B cell (primary cell): ENCODE results near the gene AGBL2. TPM values are rescaled to one million over a fixed set of nuclear protein-coding genes. Genes with fewer than 3 reads are reported as not detected.

Experiments
- ATAC-seq: fragments of 200-7000 bp; cut with Tn5 transposase; one replicate; pipeline ENCODE4 v1.10.0; 2021; ENCODE audit warnings: low read depth, mild to moderate bottlenecking, moderate number of reproducible peaks, moderate library complexity
- CTCF ChIA-PET: fragments of 350-600 bp; sonication (Branson Sonifier 250); formaldehyde crosslinking; loops from one replicate; lab custom pipeline; 2021; ENCODE audit warnings: antibody characterized with exemption, inconsistent platforms; lab: Charles Lee
- POLR2A ChIA-PET: fragments of 350-600 bp; sonication (Branson Sonifier 250); formaldehyde crosslinking; loops from one replicate; lab custom pipeline; 2021; ENCODE audit warnings: antibody characterized with exemption; lab: Charles Lee
- DNase-seq: peaks from one replicate; pipeline ENCODE4 v3.0.0; 2013
- H2AFZ ChIP-seq: 2 replicates; pipeline ENCODE4 v1.6.1; 2012; ENCODE audit warnings: mild to moderate bottlenecking, low read depth, low read length; ENCODE audit not compliant: insufficient read depth, poor library complexity, severe bottlenecking
- H3K27ac ChIP-seq, 2 donors: 1 replicate in 1 of 2; 2 replicates in 1 of 2; pipeline ENCODE4 v1.5.1; 2012 to 2013; ENCODE audit warnings: low read length in 2 of 2, mild to moderate bottlenecking in 2 of 2, moderate library complexity in 1 of 2
- H3K27me3 ChIP-seq, 4 experiments: fragments of 200-600 bp in 1 of 4; sonication (generic) in 1 of 4; replicated peaks in 1 of 4; 1 replicate in 2 of 4; 2 replicates in 2 of 4; pipeline versions ENCODE4 v1.6.1 to v1.7.0; 2013 to 2016; ENCODE audit warnings: low read length in 3 of 4, mild to moderate bottlenecking in 2 of 4, mixed read lengths in 1 of 4, moderate library complexity in 1 of 4; ENCODE audit not compliant: insufficient read depth in 4 of 4, control insufficient read depth in 3 of 4; ENCODE audit errors: control extremely low read depth in 1 of 4
- H3K36me3 ChIP-seq, 2 experiments: replicated peaks in 1 of 2; 1 replicate in 1 of 2; 2 replicates in 1 of 2; pipeline versions ENCODE4 v1.6.1 to v1.7.1; 2013; ENCODE audit warnings: low read length in 1 of 2; ENCODE audit not compliant: insufficient read depth in 2 of 2, control insufficient read depth in 1 of 2; ENCODE audit errors: control extremely low read depth in 1 of 2, extremely low read depth in 1 of 2
- H3K4me1 ChIP-seq, 2 donors: fragments of 200-600 bp in 1 of 2; sonication (generic) in 1 of 2; 1 replicate in 1 of 2; 2 replicates in 1 of 2; pipeline versions ENCODE4 v1.5.1 to v1.6.1; 2013 to 2017; ENCODE audit warnings: low read length in 2 of 2; ENCODE audit not compliant: control insufficient read depth in 2 of 2, insufficient read depth in 2 of 2
- H3K4me2 ChIP-seq: replicated peaks from 2 replicates; pipeline ENCODE3; 2012; ENCODE audit warnings: mild to moderate bottlenecking, low read depth, low read length; ENCODE audit not compliant: poor library complexity, severe bottlenecking
- H3K4me3 ChIP-seq, 5 experiments: fragments of 200-600 bp in 1 of 5; sonication (generic) in 1 of 5; 1 replicate in 3 of 5; 2 replicates in 2 of 5; pipeline versions ENCODE4 v1.5.1 to v1.7.0; 2011 to 2016; ENCODE audit warnings: low read length in 4 of 5, mild to moderate bottlenecking in 4 of 5, low read depth in 2 of 5, control low read depth in 1 of 5, moderate library complexity in 1 of 5; ENCODE audit not compliant: insufficient read depth in 1 of 5; ENCODE audit errors: control extremely low read depth in 1 of 5, extremely low read depth in 1 of 5
- H3K79me2 ChIP-seq: fragments of 200-600 bp; sonication (generic); one replicate; pipeline ENCODE4 v1.6.0; 2016; ENCODE audit warnings: low read length; ENCODE audit not compliant: control insufficient read depth, insufficient read depth
- H3K9ac ChIP-seq: fragments of 200-600 bp; sonication (generic); 2 replicates; pipeline ENCODE4 v1.6.1; 2017; ENCODE audit warnings: mild to moderate bottlenecking, low read length, moderate library complexity
- H3K9me3 ChIP-seq, 3 donors: one replicate each; pipeline versions ENCODE4 v1.6.1 to v1.7.1; 2013; ENCODE audit warnings: low read length in 2 of 3; ENCODE audit not compliant: control insufficient read depth in 2 of 3, insufficient read depth in 1 of 3; ENCODE audit errors: control extremely low read depth in 1 of 3
- H4K20me1 ChIP-seq: 2 replicates; pipeline ENCODE4 v1.6.0; 2012; ENCODE audit warnings: mild to moderate bottlenecking, low read length; ENCODE audit not compliant: insufficient read depth, control insufficient read depth, poor library complexity, severe bottlenecking
- H3K27ac Mint-ChIP-seq: one replicate; pipeline ENCODE4 v1.8.0; 2021; ENCODE audit warnings: mixed read lengths
- H3K27me3 Mint-ChIP-seq: one replicate; pipeline ENCODE4 v1.8.0; 2021; ENCODE audit warnings: mixed read lengths
- H3K4me1 Mint-ChIP-seq: one replicate; pipeline ENCODE4 v1.8.0; 2021; ENCODE audit warnings: mixed read lengths
- H3K4me3 Mint-ChIP-seq: one replicate; pipeline ENCODE4 v1.8.0; 2021; ENCODE audit warnings: mixed read lengths
- H3K9me3 Mint-ChIP-seq: one replicate; pipeline ENCODE4 v1.8.0; 2022; ENCODE audit warnings: mixed read lengths; ENCODE audit not compliant: insufficient read depth
- EZH2 ChIP-seq: IDR thresholded peaks from 2 replicates; pipeline ENCODE4 v1.6.1; 2012; ENCODE audit warnings: borderline replicate concordance, low read depth, mild to moderate bottlenecking, moderate library complexity, low read length; ENCODE audit not compliant: insufficient read depth, poor library complexity, severe bottlenecking
- WGBS: methylation state at CpG from one replicate; pipeline ENCODE4 v1.1.5; 2013; ENCODE audit warnings: missing lambda C conversion rate; ENCODE audit not compliant: insufficient coverage; 5-methylcytosine and 5-hydroxymethylcytosine counted together
- intact Hi-C: fragments of 100-400 bp; cut with micrococcal nuclease; formaldehyde crosslinking; loops from one replicate; pipeline ENCODE4 v1.10.0; 2022
- polyA plus RNA-seq: library from polyadenylated mRNA; depleted of rRNA; stranded (reverse); fragments of >200 nt; gene quantifications from 2 replicates; pipeline ENCODE4 v1.2.3, GENCODE V29; 2012
- total RNA-seq, 2 donors: library from RNA; stranded (reverse); fragments of 120-200 nt in 1 of 2; gene quantifications; 1 replicate in 1 of 2; 2 replicates in 1 of 2; pipeline versions ENCODE4 v1.2.3 to v1.2.4, GENCODE V29; 2013 to 2022
- TF ChIP-seq, protein P1 (sequence below): fragments of 200-600 bp; IDR thresholded peaks from one replicate; pipeline ENCODE4 v1.8.0; 2022; ENCODE audit warnings: antibody characterized with exemption, mild to moderate bottlenecking

Gene AGBL2
- total and polyA plus RNA-seq, 2 donors (not counting 1 experiment from before 2014, with no cell fraction given) = 13.6 to 28.6 TPM

DNA sequence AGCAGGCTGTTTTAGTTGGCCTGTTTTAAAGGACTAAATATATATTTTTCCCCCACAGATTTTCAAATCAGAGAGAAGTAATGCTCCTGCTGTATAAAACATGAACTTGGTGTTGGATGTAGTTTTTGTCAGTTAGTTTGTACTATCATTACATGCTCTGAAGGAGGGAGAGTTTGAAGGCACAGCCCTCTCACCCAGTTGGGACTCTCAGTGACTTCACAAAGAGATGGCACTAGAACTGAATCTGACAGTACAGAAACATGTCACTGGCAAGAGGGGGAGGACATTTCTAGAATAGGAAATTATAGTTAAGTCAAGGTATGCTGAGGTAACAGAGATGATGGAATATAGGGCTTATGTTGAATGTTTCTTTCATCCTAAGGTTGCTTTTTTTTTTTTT lies 99.9 kb downstream of the AGBL2 start:
- Mint-ChIP-seq H3K4me3 (no peak overlapping the region), H3K27me3 (no peaks in the 10 kb centered on the region), H3K4me1 (peaks cover 15% of the 10 kb centered on the region), H3K27ac (no peak overlapping the region), H3K9me3 (no peaks in the 10 kb centered on the region)
- no peak for TF ChIP-seq EZH2
- TF ChIP-seq, protein P1, sequence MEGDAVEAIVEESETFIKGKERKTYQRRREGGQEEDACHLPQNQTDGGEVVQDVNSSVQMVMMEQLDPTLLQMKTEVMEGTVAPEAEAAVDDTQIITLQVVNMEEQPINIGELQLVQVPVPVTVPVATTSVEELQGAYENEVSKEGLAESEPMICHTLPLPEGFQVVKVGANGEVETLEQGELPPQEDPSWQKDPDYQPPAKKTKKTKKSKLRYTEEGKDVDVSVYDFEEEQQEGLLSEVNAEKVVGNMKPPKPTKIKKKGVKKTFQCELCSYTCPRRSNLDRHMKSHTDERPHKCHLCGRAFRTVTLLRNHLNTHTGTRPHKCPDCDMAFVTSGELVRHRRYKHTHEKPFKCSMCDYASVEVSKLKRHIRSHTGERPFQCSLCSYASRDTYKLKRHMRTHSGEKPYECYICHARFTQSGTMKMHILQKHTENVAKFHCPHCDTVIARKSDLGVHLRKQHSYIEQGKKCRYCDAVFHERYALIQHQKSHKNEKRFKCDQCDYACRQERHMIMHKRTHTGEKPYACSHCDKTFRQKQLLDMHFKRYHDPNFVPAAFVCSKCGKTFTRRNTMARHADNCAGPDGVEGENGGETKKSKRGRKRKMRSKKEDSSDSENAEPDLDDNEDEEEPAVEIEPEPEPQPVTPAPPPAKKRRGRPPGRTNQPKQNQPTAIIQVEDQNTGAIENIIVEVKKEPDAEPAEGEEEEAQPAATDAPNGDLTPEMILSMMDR = no peak
- no peaks in the 10 kb centered on the region for H4K20me1 ChIP-seq
- ATAC-seq (no peak), DNase-seq (no peak)
- H3K4me2 ChIP-seq = no peak overlapping the region
- peaks cover 15 to 17% of the 10 kb centered on the region in 2 experiments for H3K36me3 ChIP-seq
- H3K9ac ChIP-seq = no peak overlapping the region
- no peaks in the 10 kb centered on the region for H3K9me3 ChIP-seq
- no peak overlapping the region for H3K27ac ChIP-seq
- intact Hi-C loops = no loop called here
- no peaks in the 10 kb centered on the region for H3K79me2 ChIP-seq
- no peak overlapping the region for H2AFZ ChIP-seq
- no peaks in the 10 kb centered on the region for H3K27me3 ChIP-seq
- ChIA-PET POLR2A (interaction anchor here (0.7 kb wide), 1 partner anchor 143 kb away, joined by 13 read pairs; no protein-coding TSS in a partner anchor), CTCF (interaction anchor here (0.6 kb wide), 1 partner anchor 60 kb away, joined by 5 read pairs; no protein-coding TSS in a partner anchor)
- H3K4me1 ChIP-seq = peaks cover 12 to 16% of the 10 kb centered on the region in 2 donors
- H3K4me3 ChIP-seq = no peak overlapping the region

DNA sequence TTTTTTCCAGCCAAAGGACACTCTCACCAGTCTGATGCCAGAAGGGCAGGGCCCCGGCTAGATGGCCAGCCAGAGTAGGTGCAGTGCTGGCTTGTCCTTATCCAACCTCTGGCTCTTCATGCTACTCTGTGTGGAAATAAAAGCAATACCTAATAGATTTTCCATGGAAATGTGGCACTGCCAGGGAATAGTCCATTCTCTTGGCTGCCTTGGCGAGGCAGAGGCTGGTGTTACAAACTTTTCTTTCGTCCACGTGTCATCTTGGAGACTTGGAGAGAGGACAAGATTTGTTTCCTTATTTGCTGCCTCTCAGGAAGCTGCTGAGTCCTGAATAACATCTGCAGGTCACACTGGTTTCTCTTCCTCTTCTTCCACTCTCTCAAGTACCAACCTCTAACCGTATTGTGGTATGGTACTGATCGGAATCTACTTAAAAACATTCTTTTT lies 103.8 kb downstream of the AGBL2 start:
- H3K27me3 ChIP-seq = no peaks in the 10 kb centered on the region
- H3K27ac Mint-ChIP-seq = peak overlapping the region; percentile 33
- CTCF ChIA-PET = no interaction called here
- TF ChIP-seq, protein P1 = no peak
- TF ChIP-seq EZH2 = no peak
- peak overlapping the region in 1 of 2 donors; percentile 50 for H3K27ac ChIP-seq
- no peaks in the 10 kb centered on the region for H4K20me1 ChIP-seq
- DNase-seq (peak; percentile 65), ATAC-seq (peak; percentile 88)
- H3K79me2 ChIP-seq = no peaks in the 10 kb centered on the region
- whole genome bisulfite sequencing = 16% methylated on average over 3 of the region's 6 CpGs
- H3K4me1 ChIP-seq = peaks cover 12 to 16% of the 10 kb centered on the region in 2 donors
- peak overlapping the region; percentile 53 for H3K4me2 ChIP-seq
- H3K36me3 ChIP-seq = no peaks in the 10 kb centered on the region
- H3K4me1 Mint-ChIP-seq = peaks cover 15% of the 10 kb centered on the region
- intact Hi-C loops = no loop called here
- POLR2A ChIA-PET = no interaction called here
- H3K9me3 Mint-ChIP-seq = no peaks in the 10 kb centered on the region
- H3K9ac ChIP-seq = peak overlapping the region; percentile 15
- H3K4me3 ChIP-seq = peak overlapping the region in 1 of 5 experiments; percentile 22
- no peaks in the 10 kb centered on the region for H3K9me3 ChIP-seq
- peak overlapping the region; percentile 65 for H3K4me3 Mint-ChIP-seq
- H3K27me3 Mint-ChIP-seq = no peaks in the 10 kb centered on the region
- peak overlapping the region; percentile 12 for H2AFZ ChIP-seq
